GM23248 (cell line): Measurements from ENCODE around the gene DMTF1.
"Not testable (repeated sequence)": the region's sequence is repeated elsewhere in the genome, so short reads cannot be mapped to it uniquely, and the experiment has no call there.

ENCODE experiments used
- EZH2 ChIP-seq: fragments of 200-600 bp; sonication (generic); IDR thresholded peaks from 2 replicates; pipeline ENCODE4 v1.6.1; 2018; ENCODE audit warnings: antibody characterized with exemption, mild to moderate bottlenecking; ENCODE audit not compliant: insufficient read depth, poor library complexity, severe bottlenecking
- EZH2phosphoT487 ChIP-seq: fragments of 200-600 bp; sonication (generic); IDR thresholded peaks from 2 replicates; pipeline ENCODE4 v1.6.1; 2018; ENCODE audit warnings: antibody characterized with exemption, moderate library complexity, mild to moderate bottlenecking, low read depth; ENCODE audit not compliant: insufficient read depth

DNA sequence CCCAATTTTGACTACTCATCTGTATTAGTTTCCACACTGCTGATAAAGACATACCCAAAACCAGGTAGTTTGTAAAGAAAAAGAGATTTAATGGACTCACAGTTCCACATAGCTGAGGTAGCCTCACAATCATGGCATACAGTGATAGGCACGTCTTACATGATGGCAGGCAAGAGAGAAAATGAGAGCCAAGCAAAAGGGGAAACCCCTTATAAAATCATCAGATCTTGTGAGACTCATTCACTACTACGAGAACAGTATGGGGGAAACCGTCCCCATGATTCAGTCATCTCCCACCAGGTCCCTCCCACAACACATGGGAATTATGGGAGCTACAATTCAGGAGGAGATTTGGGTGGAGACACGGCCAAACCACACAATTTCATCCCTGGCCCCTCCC lies 51.7 kb downstream of the DMTF1 start:
- TF ChIP-seq EZH2, EZH2phosphoT487: not testable (repeated sequence)
